Mesenchymal stem cell (in vitro differentiated cells and primary cell): ENCODE measurements around the gene MYH9.
A peak's percentile ranks its signal among the peaks of the same experiment; 100 is the strongest.
"Not testable (repeated sequence)": the region's sequence is repeated elsewhere in the genome, so short reads cannot be mapped to it uniquely, and the experiment has no call there.

ENCODE experiments used
- DNase-seq: peaks from one replicate; pipeline ENCODE4 v3.0.0-alpha.2; 2013
- H2AFZ ChIP-seq: one replicate; pipeline ENCODE4 v1.6.1; 2013; ENCODE audit warnings: low read depth, mild to moderate bottlenecking, control low read depth, inconsistent platforms, low read length, moderate library complexity
- H2AK5ac ChIP-seq: 2 replicates; pipeline ENCODE4 v1.6.1; 2013; ENCODE audit warnings: low read length, moderate library complexity, mild to moderate bottlenecking, inconsistent platforms; ENCODE audit not compliant: severe bottlenecking
- H2BK120ac ChIP-seq: one replicate; pipeline ENCODE4 v1.6.1; 2013; ENCODE audit warnings: low read depth, mild to moderate bottlenecking, inconsistent platforms, low read length, moderate library complexity
- H2BK12ac ChIP-seq, 2 experiments: one replicate each; pipeline ENCODE4 v1.6.1; 2013; ENCODE audit warnings: inconsistent platforms in 2 of 2, low read length in 2 of 2, mild to moderate bottlenecking in 2 of 2, moderate library complexity in 2 of 2, control low read depth in 1 of 2
- H2BK15ac ChIP-seq: one replicate; pipeline ENCODE4 v1.6.1; 2013; ENCODE audit warnings: mild to moderate bottlenecking, low read depth, inconsistent platforms; ENCODE audit not compliant: poor library complexity, severe bottlenecking
- H2BK5ac ChIP-seq: 2 replicates; pipeline ENCODE4 v1.6.1; 2013; ENCODE audit warnings: low read depth, mild to moderate bottlenecking, low read length, control low read depth, inconsistent platforms; ENCODE audit not compliant: poor library complexity, severe bottlenecking
- H3K14ac ChIP-seq, 2 experiments: one replicate each; pipeline ENCODE4 v1.6.1; 2013; ENCODE audit warnings: inconsistent platforms in 2 of 2, low read length in 2 of 2, control low read depth in 1 of 2, mild to moderate bottlenecking in 1 of 2, moderate library complexity in 1 of 2
- H3K18ac ChIP-seq, 2 experiments: one replicate each; pipeline ENCODE4 v1.6.1; 2013; ENCODE audit warnings: inconsistent platforms in 2 of 2, low read length in 2 of 2, control low read depth in 1 of 2, low read depth in 1 of 2, mild to moderate bottlenecking in 1 of 2
- H3K23ac ChIP-seq, 2 experiments: one replicate each; pipeline ENCODE4 v1.6.1; 2013; ENCODE audit warnings: inconsistent platforms in 2 of 2, low read length in 2 of 2, mild to moderate bottlenecking in 2 of 2, moderate library complexity in 2 of 2, control low read depth in 1 of 2
- H3K27ac ChIP-seq: 2 replicates; pipeline ENCODE4 v1.5.1; 2013; ENCODE audit warnings: mild to moderate bottlenecking, moderate library complexity, low read length, control low read depth, inconsistent platforms; ENCODE audit not compliant: poor library complexity, severe bottlenecking
- H3K27me3 ChIP-seq, 2 experiments: 2 replicates each; pipeline versions ENCODE4 v1.6.1 to v1.7.0; 2013; ENCODE audit warnings: low read length in 2 of 2, mild to moderate bottlenecking in 2 of 2, moderate library complexity in 2 of 2, control low read depth in 1 of 2, inconsistent platforms in 1 of 2; ENCODE audit not compliant: control insufficient read depth in 1 of 2, insufficient read depth in 1 of 2
- H3K36me3 ChIP-seq, 2 experiments: 2 replicates each; pipeline versions ENCODE4 v1.6.1 to v1.7.0; 2013; ENCODE audit warnings: low read length in 2 of 2, control low read depth in 1 of 2, inconsistent platforms in 1 of 2, low read depth in 1 of 2, mild to moderate bottlenecking in 1 of 2; ENCODE audit not compliant: insufficient read depth in 2 of 2, control insufficient read depth in 1 of 2
- H3K4ac ChIP-seq, 2 experiments: one replicate each; pipeline ENCODE4 v1.6.1; 2013; ENCODE audit warnings: inconsistent platforms in 2 of 2, low read length in 2 of 2, mild to moderate bottlenecking in 2 of 2, moderate library complexity in 2 of 2, control low read depth in 1 of 2, low read depth in 1 of 2
- H3K4me1 ChIP-seq: 2 replicates; pipeline ENCODE4 v1.6.1; 2013; ENCODE audit warnings: low read depth, low read length, control low read depth; ENCODE audit not compliant: control insufficient read depth, insufficient read depth
- H3K4me2 ChIP-seq: 2 replicates; pipeline ENCODE4 v1.6.1; 2013; ENCODE audit warnings: low read length, mild to moderate bottlenecking, inconsistent platforms; ENCODE audit not compliant: poor library complexity, severe bottlenecking
- H3K4me3 ChIP-seq, 2 experiments: 2 replicates each; pipeline versions ENCODE4 v1.5.1 to v1.7.0; 2013; ENCODE audit warnings: low read length in 2 of 2, mild to moderate bottlenecking in 2 of 2, control low read depth in 1 of 2, low read depth in 1 of 2; ENCODE audit not compliant: insufficient read depth in 1 of 2
- H3K79me1 ChIP-seq: replicated peaks from 2 replicates; pipeline ENCODE4 v1.6.1; 2013; ENCODE audit warnings: mild to moderate bottlenecking, control low read depth, low read length, inconsistent platforms; ENCODE audit not compliant: poor library complexity, severe bottlenecking
- H3K9ac ChIP-seq: 2 replicates; pipeline ENCODE4 v1.7.0; 2013; ENCODE audit warnings: mild to moderate bottlenecking, low read length, moderate library complexity
- H3K9me3 ChIP-seq: 2 replicates; pipeline ENCODE4 v1.7.0; 2013; ENCODE audit warnings: mild to moderate bottlenecking, low read length; ENCODE audit not compliant: control insufficient read depth
- H4K8ac ChIP-seq: one replicate; pipeline ENCODE4 v1.6.1; 2013; ENCODE audit warnings: inconsistent platforms, mild to moderate bottlenecking, low read length, moderate library complexity
- H4K91ac ChIP-seq: one replicate; pipeline ENCODE4 v1.6.1; 2013; ENCODE audit warnings: mild to moderate bottlenecking, low read length, inconsistent platforms
- WGBS: methylation state at CpG from one replicate; pipeline ENCODE4 v1.1.7; 2013; ENCODE audit warnings: mixed read lengths; 5-methylcytosine and 5-hydroxymethylcytosine counted together

The MYH9 gene

DNA sequence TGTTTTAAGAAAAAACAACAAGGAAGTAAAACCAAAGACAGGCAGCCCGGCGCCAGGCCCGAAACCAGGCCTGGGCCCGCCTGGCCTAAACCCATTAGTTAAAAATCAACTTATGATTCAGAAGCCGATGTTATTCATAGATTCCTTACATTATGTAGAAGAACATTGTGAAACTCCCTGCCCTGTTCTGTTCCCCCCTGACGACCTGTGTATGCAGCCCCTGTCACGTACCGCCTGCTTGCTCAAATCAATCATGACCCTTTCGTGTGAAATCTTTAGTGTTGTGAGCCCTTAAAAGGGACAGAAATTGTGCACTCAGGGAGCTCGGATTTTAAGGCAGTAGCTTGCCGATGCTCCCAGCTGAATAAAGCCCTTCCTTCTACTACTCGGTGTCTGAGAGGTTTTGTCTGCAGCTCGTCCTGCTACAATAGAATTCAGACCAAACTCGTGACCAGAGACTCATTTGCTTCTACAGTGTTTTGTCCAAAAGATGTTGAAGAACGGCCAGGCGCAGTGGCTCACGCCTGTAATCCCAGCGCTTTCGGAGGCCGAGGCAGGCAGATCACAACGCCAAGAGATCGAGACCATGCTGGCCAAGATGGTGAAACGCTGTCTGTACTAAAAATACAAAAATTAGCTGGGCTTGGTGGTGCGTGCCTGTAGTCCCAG, 137.3 kb downstream of the MYH9 start:
- H4K8ac ChIP-seq, H3K79me1 ChIP-seq, H3K4me3 ChIP-seq, H3K18ac ChIP-seq, H3K9me3 ChIP-seq, H2BK15ac ChIP-seq, DNase-seq, H3K9ac ChIP-seq, H2BK120ac ChIP-seq, H3K23ac ChIP-seq, H3K4me2 ChIP-seq, H3K4ac ChIP-seq, H2BK12ac ChIP-seq, H3K27me3 ChIP-seq, H2AK5ac ChIP-seq, H4K91ac ChIP-seq, H2AFZ ChIP-seq, H3K36me3 ChIP-seq, H3K14ac ChIP-seq: not testable (repeated sequence)
- peak overlapping the region; percentile 94 for H3K27ac ChIP-seq
- 90% methylated on average over 24 of the region's 24 CpGs for WGBS
- H3K4me1 ChIP-seq = peaks cover 28% of the 10 kb centered on the region
- H2BK5ac ChIP-seq = peak overlapping the region; percentile 74

- no peak overlapping the region for H2BK120ac ChIP-seq
- H3K14ac ChIP-seq = no peak overlapping the region
- H3K36me3 ChIP-seq = no peaks in the 10 kb centered on the region
- no peak overlapping the region for H3K4me3 ChIP-seq
- no peak overlapping the region for H2BK5ac ChIP-seq
- no peaks in the 10 kb centered on the region for H3K27me3 ChIP-seq
- no peak overlapping the region for H2AFZ ChIP-seq
- no peak overlapping the region for H2BK12ac ChIP-seq
- H3K4me1 ChIP-seq = peaks cover 25% of the 10 kb centered on the region
- no peak overlapping the region for H3K23ac ChIP-seq
- H2BK15ac ChIP-seq = no peak overlapping the region
- H3K4ac ChIP-seq = no peak overlapping the region
- peaks cover 3% of the 10 kb centered on the region for H3K79me1 ChIP-seq
- H3K18ac ChIP-seq = no peak overlapping the region
- no CpG with 5 or more reads among the region's 2 CpGs for WGBS
- H2AK5ac ChIP-seq = peak overlapping the region; percentile 35
- H3K27ac ChIP-seq = peak overlapping the region; percentile 94
- DNase-seq = no peak
- no peak overlapping the region for H3K9ac ChIP-seq
- no peak overlapping the region for H4K8ac ChIP-seq
- H4K91ac ChIP-seq = no peak overlapping the region
- no peak overlapping the region for H3K4me2 ChIP-seq
- H3K9me3 ChIP-seq = peaks cover 6% of the 10 kb centered on the region
Measured at GRCh38 chr22:36249160-36249559, 138.6 kb downstream of the MYH9 start.

DNA sequence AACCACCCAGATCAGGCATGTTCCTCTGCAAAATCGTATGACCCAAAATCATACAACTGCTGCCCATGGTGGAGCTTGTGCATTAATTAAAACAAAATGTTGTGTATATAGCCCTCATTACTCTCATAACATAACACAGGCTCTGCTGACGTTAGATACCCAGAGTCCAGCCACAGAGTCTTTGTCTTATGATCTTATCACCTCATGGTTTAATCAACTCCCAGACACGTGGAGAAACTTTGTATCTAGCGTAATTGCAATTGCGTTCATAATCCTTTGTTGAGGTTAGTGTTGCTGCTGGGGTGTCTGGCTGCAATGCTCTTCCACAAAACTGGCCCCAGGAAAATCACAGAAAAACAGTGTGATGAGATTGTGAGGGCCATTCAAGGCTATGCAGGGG, 139.8 kb downstream of the MYH9 start:
- 76% methylated on average over 5 of the region's 5 CpGs for WGBS
- Histone ChIP-seq H3K27me3 (no peaks in the 10 kb centered on the region), H3K36me3 (no peaks in the 10 kb centered on the region), H3K4me2 (no peak overlapping the region), H3K79me1 (no peaks in the 10 kb centered on the region), H2BK12ac (no peak overlapping the region), H3K4me1 (peaks cover 20% of the 10 kb centered on the region), H2BK15ac (no peak overlapping the region), H2BK120ac (no peak overlapping the region), H3K14ac (no peak overlapping the region), H2AFZ (no peak overlapping the region), H3K9ac (no peak overlapping the region), H3K18ac (no peak overlapping the region), H3K9me3 (peaks cover 6% of the 10 kb centered on the region), H2BK5ac (no peak overlapping the region), H4K91ac (no peak overlapping the region), H2AK5ac (peak overlapping the region; percentile 6), H3K4ac (no peak overlapping the region), H3K23ac (no peak overlapping the region), H3K4me3 (no peak overlapping the region), H3K27ac (no peak overlapping the region), H4K8ac (no peak overlapping the region)
- DNase-seq = no peak

- 72% methylated on average over 3 of the region's 3 CpGs for WGBS
Measured at GRCh38 chr22:36246718-36247117, 141.0 kb downstream of the MYH9 start.

More at GRCh38 chr22:36246718-36247117, 141.0 kb downstream of the MYH9 start:
- H3K4me2 ChIP-seq = no peak overlapping the region
- H3K4me3 ChIP-seq = no peak overlapping the region
- no peaks in the 10 kb centered on the region for H3K27me3 ChIP-seq
- H3K4me1 ChIP-seq = peaks cover 10% of the 10 kb centered on the region
- DNase-seq = no peak
- no peak overlapping the region for H2BK12ac ChIP-seq
- H3K27ac ChIP-seq = no peak overlapping the region
- H2BK5ac ChIP-seq = no peak overlapping the region
- H3K14ac ChIP-seq = no peak overlapping the region
- H3K36me3 ChIP-seq = no peaks in the 10 kb centered on the region
- no peak overlapping the region for H4K8ac ChIP-seq
- peak overlapping the region; percentile 4 for H2BK15ac ChIP-seq
- no peaks in the 10 kb centered on the region for H3K79me1 ChIP-seq
- peaks cover 6% of the 10 kb centered on the region for H3K9me3 ChIP-seq
- H2BK120ac ChIP-seq = no peak overlapping the region
- H3K4ac ChIP-seq = no peak overlapping the region
- H3K9ac ChIP-seq = no peak overlapping the region
- peak overlapping the region; percentile 43 for H2AK5ac ChIP-seq
- H3K18ac ChIP-seq = no peak overlapping the region
- H4K91ac ChIP-seq = no peak overlapping the region
- H3K23ac ChIP-seq = no peak overlapping the region
- H2AFZ ChIP-seq = no peak overlapping the region
